ENCODE data around the gene SLC2A13.
"Not testable (repeated sequence)": the region's sequence is repeated elsewhere in the genome, so short reads cannot be mapped to it uniquely, and the experiment has no call there.

The SLC2A13 gene

GRCh38 chr12:39866135-39866534 is 239.7 kb downstream of the SLC2A13 start:
- ATAC-seq: no peak

GRCh38 chr12:39860695-39861094 is 245.2 kb downstream of the SLC2A13 start:
- DNase-seq (no peak), ATAC-seq (no peak)

More at GRCh38 chr12:39866135-39866534, 239.7 kb downstream of the SLC2A13 start:
- no peak for DNase-seq

- ATAC-seq: no peak
- DNase-seq: no peak
Observed at GRCh38 chr12:39853003-39853402, 252.9 kb downstream of the SLC2A13 start.

GRCh38 chr12:39852346-39852745 is 253.5 kb downstream of the SLC2A13 start:
- ATAC-seq: no peak
- DNase-seq: no peak

GRCh38 chr12:39848218-39848617 is 257.7 kb downstream of the SLC2A13 start:
- ATAC-seq, DNase-seq: not testable (repeated sequence)

- ATAC-seq (no peak), DNase-seq (no peak)
Observed at GRCh38 chr12:39846971-39847650, 258.8 kb downstream of the SLC2A13 start.

- ATAC-seq (no peak), DNase-seq (no peak)
Observed at GRCh38 chr12:39846304-39846703, 259.6 kb downstream of the SLC2A13 start.

- no peak for DNase-seq
- no peak for ATAC-seq
Observed at GRCh38 chr12:39840422-39840821, 265.5 kb downstream of the SLC2A13 start.

GRCh38 chr12:39839072-39839471 is 266.8 kb downstream of the SLC2A13 start:
- DNase-seq: no peak
- no peak for ATAC-seq

GRCh38 chr12:39835517-39836489 is 270.1 kb downstream of the SLC2A13 start:
- no peak for ATAC-seq
- no peak for DNase-seq

GRCh38 chr12:39831587-39832315 is 274.1 kb downstream of the SLC2A13 start:
- DNase-seq: no peak
- no peak for ATAC-seq

- DNase-seq (no peak), ATAC-seq (no peak)
Observed at GRCh38 chr12:39830852-39831520, 274.9 kb downstream of the SLC2A13 start.

GRCh38 chr12:39830171-39830570 is 275.7 kb downstream of the SLC2A13 start:
- DNase-seq (no peak), ATAC-seq (no peak)

GRCh38 chr12:39824505-39825212 is 281.2 kb downstream of the SLC2A13 start:
- DNase-seq: no peak

GRCh38 chr12:39816671-39817185 is 289.2 kb downstream of the SLC2A13 start:
- DNase-seq (no peak), ATAC-seq (no peak)

More at GRCh38 chr12:39824505-39825212, 281.2 kb downstream of the SLC2A13 start:
- no peak for ATAC-seq

- no peak for ATAC-seq
- DNase-seq: no peak
Observed at GRCh38 chr12:39815746-39816145, 290.1 kb downstream of the SLC2A13 start.

GRCh38 chr12:39814626-39815025 is 291.3 kb downstream of the SLC2A13 start:
- no peak for ATAC-seq
- no peak for DNase-seq

GRCh38 chr12:39813776-39814175 is 292.1 kb downstream of the SLC2A13 start:
- no peak for ATAC-seq
- DNase-seq: no peak

GRCh38 chr12:39812456-39812855 is 293.4 kb downstream of the SLC2A13 start:
- DNase-seq, ATAC-seq: not testable (repeated sequence)

- DNase-seq (no peak), ATAC-seq (no peak)
Observed at GRCh38 chr12:39807043-39807442, 298.8 kb downstream of the SLC2A13 start.

GRCh38 chr12:39805651-39806050 is 300.2 kb downstream of the SLC2A13 start:
- DNase-seq: no peak
- ATAC-seq: no peak
